Stimulated activated CD4-positive, alpha-beta T cell treated with anti-CD3 and anti-CD28 coated beads, Interleukin-12 subunit alpha, Interleukin-12 subunit beta, amount 100 ng/mL, for 4 hours (primary cell): Measurements from ENCODE around the gene MCTS1.
A peak's percentile ranks its signal among the peaks of the same experiment; 100 is the strongest.
"Not testable (repeated sequence)": the region's sequence is repeated elsewhere in the genome, so short reads cannot be mapped to it uniquely, and the experiment has no call there.

Source experiments
- DNase-seq: peaks from one replicate; pipeline ENCODE4 v3.0.0-alpha.2; 2020

MCTS1 gene, protein sequence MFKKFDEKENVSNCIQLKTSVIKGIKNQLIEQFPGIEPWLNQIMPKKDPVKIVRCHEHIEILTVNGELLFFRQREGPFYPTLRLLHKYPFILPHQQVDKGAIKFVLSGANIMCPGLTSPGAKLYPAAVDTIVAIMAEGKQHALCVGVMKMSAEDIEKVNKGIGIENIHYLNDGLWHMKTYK

DNA sequence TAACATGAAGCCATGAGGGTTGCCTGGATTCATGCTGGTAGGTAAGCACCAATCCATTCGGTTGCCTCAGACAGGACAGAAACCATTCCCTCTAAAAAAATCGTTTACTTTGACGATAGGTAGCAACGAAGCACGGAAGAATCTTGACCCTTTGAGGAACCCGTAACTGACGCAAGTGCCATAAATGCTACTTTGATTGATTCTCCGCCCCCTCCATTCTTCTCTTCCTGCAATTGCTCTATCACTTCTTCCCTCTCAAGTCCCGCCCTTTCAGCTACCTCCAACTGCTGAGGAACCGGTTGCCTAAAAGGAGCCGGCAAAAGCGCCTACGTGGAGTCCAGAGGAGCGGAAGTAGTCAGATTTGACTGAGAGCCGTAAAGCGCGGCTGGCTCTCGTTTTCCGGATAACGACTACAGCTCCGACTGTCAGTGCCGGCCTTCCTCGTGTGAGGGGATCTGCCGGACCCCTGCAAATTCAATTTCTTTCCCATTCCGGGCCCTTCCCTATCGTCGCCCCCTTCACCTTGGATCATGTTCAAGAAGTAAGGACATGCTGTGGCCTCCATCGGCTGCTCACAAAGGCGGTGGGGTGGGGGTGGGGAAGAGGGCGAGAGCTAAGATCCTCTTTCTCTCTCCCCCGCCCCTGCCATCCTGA is at the start of gene MCTS1:
Gene MCTS1, plus strand, starts transcription at position 395 of the 654 bp plus-strand sequence. Its CDS starts 136 bp downstream, at position 531.
- peak; percentile 62 for DNase-seq

DNA sequence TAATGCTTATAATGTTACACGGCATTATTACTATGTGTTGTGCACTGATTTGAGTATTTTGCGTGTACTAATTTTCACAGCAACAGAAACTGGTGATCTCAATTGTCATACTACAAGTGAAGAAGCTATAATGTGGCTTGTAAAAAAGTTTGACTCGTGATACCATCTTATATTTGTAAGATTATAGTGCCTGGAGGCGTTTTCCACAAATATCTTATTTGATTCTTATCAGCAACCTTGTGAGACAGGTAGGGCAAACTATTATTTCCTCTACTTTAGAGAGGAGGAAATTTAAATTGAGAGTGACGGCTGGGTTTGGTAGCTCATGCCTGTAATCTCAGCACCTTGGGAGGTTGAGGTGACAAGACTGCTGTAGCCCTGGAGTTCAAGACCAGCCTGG is 47.6 kb upstream of the MCTS1 start:
- no peak for DNase-seq

DNA sequence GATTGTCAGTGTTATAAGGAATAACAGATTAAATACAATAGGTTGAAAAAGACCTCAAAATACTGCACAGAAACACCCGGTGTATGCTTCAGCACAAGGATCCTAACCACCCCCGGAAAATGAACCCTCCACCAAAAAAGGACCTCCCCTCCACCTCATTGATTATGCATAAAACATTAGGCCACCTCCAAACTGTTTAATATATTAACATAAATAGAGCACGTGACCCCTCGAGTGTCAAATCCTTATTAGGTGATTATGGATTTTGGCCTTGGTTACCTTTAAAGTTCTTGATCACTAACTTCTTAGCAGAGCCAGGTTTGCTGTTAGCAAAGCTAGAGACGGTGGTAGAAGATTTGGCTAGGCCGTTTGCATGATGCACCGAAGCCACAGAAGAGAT is 44.1 kb upstream of the MCTS1 start:
- DNase-seq, result no peak

DNA sequence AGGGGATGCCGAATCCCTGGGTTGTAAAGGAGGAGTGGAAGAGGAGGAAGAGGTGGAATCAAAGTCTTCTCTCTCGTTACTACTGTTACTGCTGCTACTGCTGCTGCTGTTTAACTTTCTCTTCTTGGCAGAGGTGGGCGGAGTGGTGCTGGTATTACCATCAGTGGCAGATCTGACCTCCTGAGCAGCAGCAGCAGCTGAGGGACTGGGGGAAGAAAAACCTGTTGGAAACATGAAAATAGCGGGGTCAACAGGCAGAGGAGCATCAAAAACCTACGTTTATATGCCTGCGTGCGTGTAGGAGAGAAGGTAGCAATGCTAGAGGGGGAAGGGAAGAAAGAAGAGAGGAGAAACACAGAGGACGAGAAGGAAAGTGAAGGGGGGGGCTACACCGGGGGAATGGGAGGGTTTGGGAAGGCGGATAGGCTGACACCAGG is 43.5 kb upstream of the MCTS1 start:
- DNase-seq, result peak; percentile 9

DNA sequence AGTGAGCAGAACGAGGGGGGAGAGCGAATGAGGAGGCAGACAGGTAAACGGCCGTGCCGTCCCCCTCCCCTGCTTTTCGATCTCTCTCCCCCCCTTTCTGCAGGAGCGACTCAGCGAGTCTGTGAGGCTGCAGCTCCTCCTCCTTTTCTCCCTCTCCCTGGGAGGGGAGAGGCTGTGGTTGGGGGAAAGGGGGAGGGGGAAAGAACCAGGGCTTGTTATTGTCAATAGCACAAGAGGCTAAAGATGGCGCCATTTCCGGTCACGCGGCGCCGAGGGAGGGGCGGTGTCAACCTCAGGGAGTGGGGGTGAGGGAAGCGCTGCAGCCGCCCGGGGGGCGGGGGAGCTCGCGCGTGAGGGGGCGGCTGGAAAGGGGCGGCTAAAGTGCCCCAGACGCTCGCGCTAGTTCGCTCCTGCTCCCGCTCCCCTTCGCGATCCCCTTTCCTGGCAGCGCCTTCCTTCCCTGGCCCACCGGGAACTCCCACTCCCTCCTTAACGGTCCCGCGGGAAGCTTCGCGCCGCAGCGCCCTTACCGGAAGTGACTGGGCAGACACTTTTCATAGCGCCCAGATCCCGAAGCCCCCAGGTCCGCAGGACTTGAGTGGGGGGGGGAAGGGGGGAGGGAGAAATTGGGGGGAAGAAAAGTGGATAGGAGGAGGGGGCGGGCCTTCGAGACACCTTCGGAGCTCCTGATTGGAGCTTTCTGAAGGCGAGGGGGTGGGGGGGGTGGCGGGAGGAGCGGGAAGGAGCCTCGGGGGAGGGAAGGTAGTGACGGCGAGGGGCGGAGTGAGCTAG is 42.9 kb upstream of the MCTS1 start, which contains the start of gene CUL4B:
Gene CUL4B, minus strand, starts transcription at position 121 of the 792 bp plus-strand sequence. CDS start 324 bp downstream, outside the sequence.
- DNase-seq, result peak; percentile 81

DNA sequence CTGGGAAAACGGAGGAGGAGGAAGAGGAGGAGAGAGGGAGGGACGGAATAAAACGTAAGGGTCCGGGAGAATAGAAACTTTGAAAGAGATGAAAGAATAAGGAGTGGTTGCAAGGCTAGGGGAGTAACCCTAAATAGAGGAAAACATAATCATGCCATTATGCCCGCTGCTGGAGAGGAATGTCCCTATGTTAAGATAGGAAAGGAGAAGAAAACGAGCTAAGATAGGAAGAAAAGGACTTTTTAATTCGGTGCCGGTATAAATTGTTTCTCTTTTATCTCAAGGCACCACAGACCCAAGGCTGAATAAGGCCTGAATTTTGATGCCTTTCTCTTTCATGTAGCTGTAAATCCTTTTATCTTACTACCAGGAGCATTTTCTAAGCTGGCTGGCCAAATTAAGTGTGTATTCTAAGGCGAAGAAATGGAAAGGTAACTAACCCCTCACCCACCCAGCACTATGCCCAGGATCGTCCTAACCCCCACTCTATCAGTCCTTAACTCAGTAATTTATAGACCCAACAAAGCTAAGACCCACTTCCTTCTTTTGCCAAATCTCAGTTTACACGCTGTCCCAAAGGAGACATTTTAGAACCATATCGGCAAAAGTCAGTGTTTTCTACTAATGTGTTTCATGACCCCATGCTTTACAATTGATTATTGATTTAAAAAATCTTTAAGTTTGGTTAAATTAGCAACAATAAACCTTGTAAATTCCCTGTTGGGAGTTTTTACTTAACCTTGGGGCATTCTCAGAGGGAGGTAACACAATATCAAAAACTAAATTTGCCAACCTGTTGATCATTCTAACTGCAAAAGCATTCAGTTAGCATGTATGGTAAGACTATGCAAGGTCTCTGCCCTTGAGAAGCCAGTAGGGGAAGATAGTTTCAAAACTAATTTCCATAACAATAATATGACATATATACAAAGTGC is 42.0 kb upstream of the MCTS1 start:
- no peak for DNase-seq

DNA sequence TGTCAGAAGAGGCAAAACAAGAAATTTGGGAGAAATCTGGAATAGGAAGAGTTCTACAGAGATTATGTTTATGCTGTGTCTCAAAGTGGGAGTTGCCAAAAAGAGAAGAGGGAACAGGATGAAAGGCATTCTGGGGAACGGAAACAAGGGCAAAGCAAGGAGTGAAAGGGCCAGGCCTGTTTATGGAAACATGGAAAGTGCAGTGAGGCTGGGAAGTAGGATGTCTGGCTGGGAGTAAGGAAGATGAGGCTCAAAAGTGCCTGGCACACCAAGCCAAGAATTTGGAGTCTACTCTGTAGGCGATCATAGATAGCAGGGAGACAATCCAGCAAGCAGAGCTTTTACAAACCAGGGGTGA is 41.4 kb upstream of the MCTS1 start:
- DNase-seq, result no peak

DNA sequence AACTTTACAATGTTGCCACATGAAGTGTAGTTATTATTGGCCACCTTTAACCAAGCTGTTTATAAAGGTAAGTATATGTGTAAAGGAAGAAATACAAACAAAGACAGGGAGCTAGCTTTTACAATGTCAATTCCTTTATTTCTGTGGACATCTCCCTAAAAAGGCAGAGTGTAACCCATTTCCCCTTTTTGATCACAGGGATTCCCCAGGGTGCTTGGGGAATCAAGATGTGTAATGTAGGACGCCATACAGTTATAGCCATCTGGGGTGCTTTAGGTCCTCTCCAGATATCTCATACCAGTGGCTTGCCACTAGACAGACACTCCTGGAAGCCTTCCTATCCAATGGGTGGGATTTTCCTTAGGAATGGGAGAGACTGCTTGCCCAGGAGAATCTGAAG is 39.0 kb upstream of the MCTS1 start:
- no peak for DNase-seq

DNA sequence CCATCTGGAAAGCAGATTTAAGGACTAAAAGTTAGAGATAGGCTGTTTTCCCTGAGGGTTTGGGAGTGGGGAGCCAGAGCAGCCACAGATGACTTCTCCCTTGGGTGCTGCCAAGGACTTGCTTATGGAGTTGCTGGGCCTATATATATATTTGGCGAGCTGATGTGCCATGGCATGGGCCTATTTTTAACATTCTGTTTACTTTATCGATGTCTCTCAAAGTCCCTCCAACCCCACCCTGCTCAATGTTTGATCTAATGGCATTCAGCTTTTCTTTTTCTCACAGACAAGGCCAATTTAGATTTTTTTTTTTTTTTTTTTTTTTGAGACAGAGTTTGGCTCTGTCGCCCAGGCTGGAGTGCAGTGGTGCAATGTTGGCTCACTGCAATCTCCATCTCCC is 37.1 kb upstream of the MCTS1 start:
- no peak for DNase-seq

DNA sequence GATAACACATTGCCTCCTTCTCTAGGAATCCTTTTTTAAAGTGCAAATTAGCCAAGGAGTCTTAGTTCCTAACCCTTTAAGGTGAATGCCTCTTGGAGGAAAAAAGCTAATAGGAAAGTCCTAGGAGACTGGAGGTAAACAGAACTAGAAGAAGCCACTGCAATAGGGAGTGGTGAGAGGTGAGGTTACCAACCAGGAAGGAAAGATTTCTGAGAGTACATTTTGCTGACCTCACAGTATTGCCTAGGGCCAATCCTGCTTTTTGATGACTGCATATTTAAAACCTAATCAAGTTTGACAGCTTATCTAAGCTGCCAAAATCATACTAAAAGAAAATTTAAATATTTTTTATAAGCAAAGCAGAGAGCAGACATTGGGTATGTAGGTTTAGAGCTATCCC is 35.9 kb upstream of the MCTS1 start:
- no peak for DNase-seq

DNA sequence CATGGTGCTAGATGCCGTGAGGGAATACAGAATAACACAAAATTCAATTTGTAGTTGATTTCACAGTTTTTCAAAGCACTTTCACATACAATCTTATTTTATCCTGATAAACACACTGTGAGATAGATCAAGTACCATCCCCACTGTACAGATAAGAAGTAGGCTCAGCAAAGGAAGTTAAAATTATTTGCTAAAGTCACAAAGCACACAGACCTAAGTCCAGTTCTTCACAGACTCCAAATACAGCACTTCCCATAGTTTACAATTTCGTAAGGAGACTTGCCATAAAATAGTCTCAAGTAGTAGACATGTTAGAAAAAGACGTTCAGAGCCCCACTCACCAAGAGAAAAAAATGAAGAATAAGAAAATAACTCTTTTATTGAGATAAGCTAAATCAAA is 35.3 kb upstream of the MCTS1 start:
- no peak for DNase-seq

DNA sequence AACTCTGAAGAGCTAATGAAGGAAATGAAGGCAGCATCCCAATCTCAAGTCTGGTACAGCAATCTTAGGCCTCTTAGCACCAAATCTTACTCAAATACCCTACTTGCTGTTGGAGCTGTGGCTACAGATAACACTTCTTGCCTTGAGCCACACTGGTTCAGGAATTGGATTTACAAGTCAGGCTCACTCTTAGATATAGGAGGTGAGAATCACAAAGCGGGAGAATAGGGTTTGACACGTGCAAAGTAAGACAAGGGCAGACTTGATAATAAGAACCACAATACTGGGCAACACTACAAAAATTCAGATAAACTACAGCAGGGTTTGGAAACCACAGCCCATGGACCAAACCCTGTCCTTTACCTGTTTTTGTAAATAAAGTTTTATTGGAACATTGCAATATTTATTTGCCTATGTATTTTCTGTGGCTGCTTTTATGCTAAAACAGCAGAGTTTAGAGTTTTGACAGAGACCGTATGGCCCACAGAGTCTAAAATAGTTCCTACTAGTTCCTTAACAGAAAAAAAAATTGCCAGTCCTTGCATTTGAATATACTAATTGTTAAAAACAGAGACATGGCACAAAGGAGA is 33.8 kb upstream of the MCTS1 start:
- DNase-seq, result no peak

DNA sequence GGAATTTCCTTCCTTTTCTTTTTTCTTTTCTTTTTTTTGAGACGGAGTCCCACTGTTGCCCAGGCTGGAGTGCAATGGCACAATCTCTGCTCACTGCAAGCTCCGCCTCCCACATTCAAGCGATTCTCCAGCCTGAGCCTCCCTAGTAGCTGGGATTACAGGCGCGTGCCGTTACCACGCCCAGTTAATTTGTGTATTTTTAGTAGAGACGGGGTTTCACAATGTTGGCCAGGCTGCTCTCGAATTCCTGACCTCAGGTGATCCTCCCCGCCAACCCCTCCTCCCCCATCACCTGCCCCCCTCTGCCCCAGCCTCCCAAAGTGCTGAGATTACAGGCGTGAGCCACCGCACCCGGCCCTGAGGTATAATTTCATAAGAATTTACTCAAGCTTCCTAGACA is 30.1 kb upstream of the MCTS1 start:
- DNase-seq, result not testable (repeated sequence)

DNA sequence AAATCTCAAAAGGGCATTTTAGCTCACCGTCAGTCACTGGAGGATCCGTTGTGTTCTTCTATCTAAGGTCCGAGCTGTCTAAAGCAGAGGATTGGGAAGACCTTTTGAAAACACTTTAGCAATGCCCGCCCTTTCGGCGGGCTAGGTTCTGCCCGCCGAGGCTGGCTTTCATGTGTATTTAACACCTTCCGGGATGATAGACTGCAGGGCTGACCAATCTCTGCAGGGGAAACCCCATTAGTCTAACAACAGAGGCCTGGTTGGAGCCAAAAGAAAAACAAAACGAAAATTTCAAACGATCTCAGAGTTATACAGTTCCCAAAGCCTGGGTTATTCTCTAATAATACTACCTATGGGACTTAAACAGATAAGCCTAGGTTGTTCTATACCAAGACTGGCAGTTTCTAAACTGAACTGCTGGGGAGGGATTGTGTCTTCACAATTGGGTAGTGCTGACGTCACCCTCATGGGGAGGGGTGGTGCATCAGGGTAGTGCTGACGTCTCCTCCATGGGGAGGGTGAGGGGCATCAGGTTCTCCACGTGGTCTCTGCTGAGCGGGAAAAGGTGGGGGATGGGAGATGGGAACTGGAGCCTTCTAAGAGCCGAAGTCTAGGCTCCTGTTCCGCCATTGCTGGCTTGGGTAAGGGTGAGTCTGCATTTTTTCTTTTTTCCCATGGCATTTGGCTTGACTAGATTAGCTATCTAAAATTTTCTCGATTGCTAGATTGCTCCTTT is 28.4 kb upstream of the MCTS1 start:
- no peak for DNase-seq

DNA sequence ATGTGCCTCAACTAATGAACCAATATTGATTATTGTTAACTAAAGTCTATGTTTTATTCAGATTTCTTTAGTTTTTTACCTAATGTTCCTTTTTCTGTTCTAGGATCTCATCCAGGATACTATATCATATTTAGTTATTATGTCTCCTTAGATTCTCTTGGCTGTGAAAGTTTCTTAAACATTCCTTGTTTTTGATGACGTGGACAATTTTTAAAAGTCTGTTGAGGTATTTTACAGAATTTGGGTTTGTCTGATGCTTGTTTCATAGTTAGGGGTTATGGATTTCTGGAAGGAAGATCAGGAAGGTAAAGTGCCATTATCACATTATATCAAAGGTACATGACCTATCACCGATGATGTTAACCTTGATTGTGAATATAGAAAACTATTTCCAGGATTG is 18.2 kb upstream of the MCTS1 start:
- DNase-seq, result no peak

DNA sequence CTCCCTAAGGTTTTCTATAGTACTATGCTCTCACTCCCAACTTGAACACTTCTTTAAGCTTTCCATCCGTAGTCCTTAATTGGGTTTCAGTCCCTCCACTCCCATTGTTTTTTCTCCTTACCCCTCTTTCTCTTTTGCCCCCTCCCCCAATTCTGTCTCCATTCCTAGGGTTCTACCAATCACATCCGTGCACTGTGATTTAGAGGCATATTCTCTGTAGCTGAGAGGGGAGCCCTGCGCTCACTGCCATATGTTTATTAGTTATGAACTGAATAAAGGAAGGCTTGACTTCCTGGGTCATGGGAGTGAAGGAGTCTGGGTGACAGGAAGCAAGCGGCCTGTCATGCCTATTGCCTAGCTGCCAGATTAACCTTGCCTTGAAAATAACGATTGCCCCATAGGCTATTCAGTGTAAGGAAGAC is 471 bp downstream of the MCTS1 start:
- DNase-seq, result peak; percentile 13

DNA sequence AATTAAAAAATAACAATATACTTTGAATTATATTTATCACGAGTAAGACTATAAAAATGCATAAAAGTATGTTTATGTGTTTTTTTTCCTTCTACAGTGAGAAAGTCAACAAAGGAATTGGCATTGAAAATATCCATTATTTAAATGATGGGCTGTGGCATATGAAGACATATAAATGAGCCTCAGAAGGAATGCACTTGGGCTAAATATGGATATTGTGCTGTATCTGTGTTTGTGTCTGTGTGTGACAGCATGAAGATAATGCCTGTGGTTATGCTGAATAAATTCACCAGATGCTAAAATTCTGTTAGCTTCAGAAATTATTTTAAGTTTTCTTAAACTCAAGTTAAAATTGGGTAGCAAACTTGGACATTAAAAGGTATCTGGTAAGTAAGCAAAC is 8.2 kb downstream of the MCTS1 start:
- DNase-seq, result no peak

DNA sequence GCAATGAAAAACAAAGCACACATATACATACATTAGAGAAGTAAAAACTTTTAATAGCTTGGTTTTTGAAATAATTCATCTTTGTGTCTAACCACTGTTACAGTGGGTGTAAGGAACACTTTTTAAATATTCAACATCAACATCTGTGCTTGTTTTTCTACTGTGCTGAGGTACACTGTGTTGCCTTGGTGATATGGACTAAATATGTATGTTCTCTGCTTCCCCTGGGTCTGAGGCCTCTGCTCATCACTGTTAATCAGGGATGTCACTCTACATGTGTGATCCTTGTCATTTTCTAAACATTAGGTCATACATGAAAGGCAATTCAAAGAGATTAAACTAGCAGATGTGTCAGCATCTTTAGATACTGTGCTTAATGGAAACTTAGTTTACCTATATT is 10.9 kb downstream of the MCTS1 start:
- DNase-seq, result no peak

DNA sequence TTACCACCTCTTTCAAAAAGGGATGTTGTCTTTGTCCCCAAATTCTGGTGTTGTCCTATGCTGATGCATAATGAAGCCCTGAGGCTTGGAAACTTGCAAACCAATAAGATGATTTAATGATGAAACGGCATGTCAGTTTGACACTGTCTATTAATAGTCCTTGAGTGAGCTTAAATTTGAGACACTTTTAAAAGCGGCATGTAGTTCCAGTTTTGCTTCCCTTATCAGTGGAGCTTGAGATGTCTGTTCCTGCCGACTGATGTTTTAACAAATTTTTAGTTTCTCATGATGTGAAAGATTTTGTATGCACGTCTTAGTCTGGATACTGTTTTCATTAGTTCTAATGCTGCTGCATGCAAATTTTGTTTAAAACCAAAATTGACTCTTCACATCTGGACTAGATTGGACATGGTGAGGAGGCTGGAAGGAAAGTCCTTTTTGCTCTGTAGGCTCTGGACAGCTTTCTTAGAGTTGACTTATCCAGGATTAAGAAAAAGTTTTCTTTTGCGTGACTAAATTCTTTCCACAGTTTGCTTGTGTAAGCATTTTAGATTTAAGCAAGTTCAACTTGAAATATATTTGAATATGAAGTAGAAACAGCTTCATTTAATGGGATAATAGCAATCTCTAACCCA is 14.2 kb downstream of the MCTS1 start:
- DNase-seq, result no peak

DNA sequence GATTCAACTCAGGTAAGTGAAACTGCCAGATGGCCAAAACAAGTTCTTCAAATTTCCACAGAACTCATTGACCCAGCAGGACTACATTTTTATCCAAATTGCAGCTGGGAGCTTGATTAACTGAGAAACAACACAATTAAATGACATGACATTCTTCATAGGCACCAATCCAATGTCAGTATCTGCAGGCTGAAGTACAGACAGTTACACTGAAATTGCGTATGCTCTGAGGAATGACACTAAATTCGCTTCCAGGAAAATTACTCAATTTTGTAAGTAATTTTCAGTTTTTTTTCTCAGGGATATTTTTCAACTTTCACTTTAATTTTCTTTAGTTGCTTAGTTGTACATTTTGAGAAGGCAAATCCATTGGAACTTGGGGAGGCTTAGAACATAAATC is 21.5 kb downstream of the MCTS1 start:
- DNase-seq, result no peak
